Activated naive CD4-positive, alpha-beta T cell treated with anti-CD3 and anti-CD28 coated beads for 36 hours (primary cell): ENCODE measurements around the gene KLHL3. TPM values are rescaled to one million over a fixed set of nuclear protein-coding genes. Genes with fewer than 3 reads are reported as not detected.

Experiments used
- CTCF ChIA-PET: fragments of 350-600 bp; sonication (Branson Sonifier 250); formaldehyde crosslinking; loops from one replicate; lab custom pipeline; 2021; ENCODE audit warnings: antibody characterized with exemption; lab: Charles Lee
- DNase-seq: peaks from one replicate; pipeline ENCODE4 v3.0.0-alpha.2; 2020
- H3K27ac Mint-ChIP-seq: one replicate; pipeline ENCODE4 v1.8.0; 2021; ENCODE audit warnings: mild to moderate bottlenecking, mixed read lengths
- H3K27me3 Mint-ChIP-seq: one replicate; pipeline ENCODE4 v1.8.0; 2021; ENCODE audit warnings: low read depth, mixed read lengths
- H3K36me3 Mint-ChIP-seq: one replicate; pipeline ENCODE4 v1.8.0; 2021; ENCODE audit warnings: low read depth, mixed read lengths
- H3K4me1 Mint-ChIP-seq: one replicate; pipeline ENCODE4 v1.8.0; 2021; ENCODE audit warnings: low read depth, mixed read lengths
- H3K4me3 Mint-ChIP-seq: one replicate; pipeline ENCODE4 v1.8.0; 2021; ENCODE audit warnings: mild to moderate bottlenecking, moderate library complexity, mixed read lengths
- H3K9me3 Mint-ChIP-seq: one replicate; pipeline ENCODE4 v1.8.0; 2021; ENCODE audit warnings: mixed read lengths
- intact Hi-C: fragments of 100-400 bp; cut with micrococcal nuclease; formaldehyde crosslinking; loops from one replicate; pipeline ENCODE4 v1.15.1; 2023
- total RNA-seq, 2 experiments: library from RNA; stranded (reverse); gene quantifications; one replicate each; pipeline ENCODE4 v1.2.3, GENCODE V29; 2021

The KLHL3 gene
- total RNA-seq, 2 experiments from 2014 or later = 1.7 to 2.0 TPM

- CTCF ChIA-PET = no interaction called here
- Mint-ChIP-seq H3K4me1 (peaks cover under 1% of the 10 kb centered on the region), H3K27me3 (no peaks in the 10 kb centered on the region), H3K27ac (no peak overlapping the region), H3K4me3 (no peak overlapping the region), H3K9me3 (no peaks in the 10 kb centered on the region), H3K36me3 (peaks cover 14% of the 10 kb centered on the region)
- no peak for DNase-seq
- intact Hi-C loops = no loop called here
These were observed 32.3 kb downstream of the KLHL3 start for GRCh38 chr5:137703565-137703964.

- H3K27ac Mint-ChIP-seq = no peak overlapping the region
- no peaks in the 10 kb centered on the region for H3K9me3 Mint-ChIP-seq
- intact Hi-C loops = no loop called here
- no peaks in the 10 kb centered on the region for H3K27me3 Mint-ChIP-seq
- DNase-seq = no peak
- peaks cover 3% of the 10 kb centered on the region for H3K36me3 Mint-ChIP-seq
- H3K4me3 Mint-ChIP-seq = no peak overlapping the region
- CTCF ChIA-PET = interaction anchor here (3.3 kb wide), 1 partner anchor 40 kb away, joined by 16 read pairs; no protein-coding TSS in a partner anchor
- peaks cover 29% of the 10 kb centered on the region for H3K4me1 Mint-ChIP-seq
These were observed 35.6 kb downstream of the KLHL3 start for GRCh38 chr5:137700282-137700680.

- Mint-ChIP-seq H3K27ac (no peak overlapping the region), H3K36me3 (peaks cover 3% of the 10 kb centered on the region), H3K9me3 (no peaks in the 10 kb centered on the region), H3K4me1 (peaks cover 36% of the 10 kb centered on the region), H3K27me3 (no peaks in the 10 kb centered on the region), H3K4me3 (no peak overlapping the region)
- intact Hi-C loops = no loop called here
- DNase-seq = no peak
- CTCF ChIA-PET = interaction anchor here (0.5 to 3.8 kb wide), 6 partner anchors 18 to 56 kb away, joined by 3 to 28 read pairs (median 4); no protein-coding TSS in a partner anchor
These were observed 36.3 kb downstream of the KLHL3 start for GRCh38 chr5:137699336-137700281.

GRCh38 chr5:137696481-137696880, 39.4 kb downstream of the KLHL3 start:
- Mint-ChIP-seq H3K9me3 (no peaks in the 10 kb centered on the region), H3K36me3 (peaks cover 3% of the 10 kb centered on the region)

GRCh38 chr5:137695651-137696428, 40.0 kb downstream of the KLHL3 start:
- Mint-ChIP-seq H3K9me3 (no peaks in the 10 kb centered on the region), H3K4me3 (peak overlapping the region; percentile 38), H3K4me1 (peaks cover 48% of the 10 kb centered on the region), H3K27me3 (no peaks in the 10 kb centered on the region), H3K27ac (peak overlapping the region; percentile 73), H3K36me3 (peaks cover 3% of the 10 kb centered on the region)
- intact Hi-C loops = loop anchor here (1.0 to 2.0 kb wide), 2 partner anchors 35 to 41 kb away; no protein-coding TSS in a partner anchor
- CTCF ChIA-PET = interaction anchor here (0.6 to 4.7 kb wide), 10 partner anchors 29 to 163 kb away, joined by 3 to 28 read pairs (median 7); partner anchors contain the start of gene KLHL3
- DNase-seq = peak; percentile 32

More at GRCh38 chr5:137696481-137696880, 39.4 kb downstream of the KLHL3 start:
- CTCF ChIA-PET = interaction anchor here (0.6 to 4.7 kb wide), 5 partner anchors 30 to 45 kb away, joined by 3 to 28 read pairs (median 20); partner anchors contain the start of gene KLHL3
- H3K4me3 Mint-ChIP-seq = no peak overlapping the region
- H3K27ac Mint-ChIP-seq = peak overlapping the region; percentile 73
- peak; percentile 74 for DNase-seq
- H3K27me3 Mint-ChIP-seq = no peaks in the 10 kb centered on the region
- intact Hi-C loops = loop anchor here (1.0 to 2.0 kb wide), 2 partner anchors 36 to 41 kb away; no protein-coding TSS in a partner anchor
- peaks cover 48% of the 10 kb centered on the region for H3K4me1 Mint-ChIP-seq

GRCh38 chr5:137693951-137694721, 41.8 kb downstream of the KLHL3 start:
- H3K9me3 Mint-ChIP-seq = no peaks in the 10 kb centered on the region
- CTCF ChIA-PET = interaction anchor here (1.1 to 4.7 kb wide), 6 partner anchors 10 to 65 kb away, joined by 3 to 24 read pairs (median 8); partner anchors contain the start of gene KLHL3
- no peak overlapping the region for H3K27ac Mint-ChIP-seq
- H3K4me1 Mint-ChIP-seq = peaks cover 48% of the 10 kb centered on the region
- intact Hi-C loops = no loop called here
- no peaks in the 10 kb centered on the region for H3K27me3 Mint-ChIP-seq
- no peak for DNase-seq
- H3K36me3 Mint-ChIP-seq = peaks cover 15% of the 10 kb centered on the region
- no peak overlapping the region for H3K4me3 Mint-ChIP-seq

- peaks cover 46% of the 10 kb centered on the region for H3K4me1 Mint-ChIP-seq
- CTCF ChIA-PET = interaction anchor here (0.6 to 4.5 kb wide), 4 partner anchors 33 to 805 kb away, joined by 4 to 20 read pairs (median 8); no protein-coding TSS in a partner anchor
These were observed 42.5 kb downstream of the KLHL3 start for GRCh38 chr5:137693307-137693950.

GRCh38 chr5:137689306-137689705, 46.6 kb downstream of the KLHL3 start:
- Mint-ChIP-seq H3K4me3 (no peak overlapping the region), H3K9me3 (no peaks in the 10 kb centered on the region), H3K4me1 (peaks cover 9% of the 10 kb centered on the region), H3K36me3 (peaks cover 20% of the 10 kb centered on the region), H3K27me3 (no peaks in the 10 kb centered on the region), H3K27ac (no peak overlapping the region)
- intact Hi-C loops = no loop called here
- CTCF ChIA-PET = interaction anchor here (1.4 kb wide), 1 partner anchor 29 kb away, joined by 6 read pairs; no protein-coding TSS in a partner anchor
- DNase-seq = no peak

More at GRCh38 chr5:137693307-137693950, 42.5 kb downstream of the KLHL3 start:
- H3K9me3 Mint-ChIP-seq = no peaks in the 10 kb centered on the region
- intact Hi-C loops = no loop called here
- peaks cover 20% of the 10 kb centered on the region for H3K36me3 Mint-ChIP-seq
- H3K27ac Mint-ChIP-seq = no peak overlapping the region
- no peak overlapping the region for H3K4me3 Mint-ChIP-seq
- no peaks in the 10 kb centered on the region for H3K27me3 Mint-ChIP-seq
- no peak for DNase-seq

GRCh38 chr5:137688210-137688840, 47.6 kb downstream of the KLHL3 start:
- peaks cover 3% of the 10 kb centered on the region for H3K4me1 Mint-ChIP-seq
- H3K36me3 Mint-ChIP-seq = peaks cover 20% of the 10 kb centered on the region
- no peak overlapping the region for H3K27ac Mint-ChIP-seq
- H3K4me3 Mint-ChIP-seq = no peak overlapping the region
- H3K27me3 Mint-ChIP-seq = no peaks in the 10 kb centered on the region
- CTCF ChIA-PET = interaction anchor here (1.4 kb wide), 1 partner anchor 28 kb away, joined by 6 read pairs; no protein-coding TSS in a partner anchor
- no peaks in the 10 kb centered on the region for H3K9me3 Mint-ChIP-seq
- intact Hi-C loops = no loop called here
- no peak for DNase-seq

GRCh38 chr5:137684761-137685160, 51.1 kb downstream of the KLHL3 start:
- intact Hi-C loops = no loop called here
- no peak for DNase-seq
- no peaks in the 10 kb centered on the region for H3K9me3 Mint-ChIP-seq
- no peaks in the 10 kb centered on the region for H3K4me1 Mint-ChIP-seq
- H3K27ac Mint-ChIP-seq = no peak overlapping the region
- H3K4me3 Mint-ChIP-seq = no peak overlapping the region
- no peaks in the 10 kb centered on the region for H3K27me3 Mint-ChIP-seq
- CTCF ChIA-PET = interaction anchor here (0.8 to 3.0 kb wide), 3 partner anchors 10 to 58 kb away, joined by 3 to 8 read pairs (median 8); no protein-coding TSS in a partner anchor
- H3K36me3 Mint-ChIP-seq = peaks cover 11% of the 10 kb centered on the region
